Neural cell (in vitro differentiated cells): ENCODE measurements around the gene ST6GAL1.

ENCODE experiments used
- EP300 ChIP-seq: fragments of 450-650 bp; conservative IDR thresholded peaks from 2 replicates; pipeline ENCODE4 v1.6.1; 2014; ENCODE audit warnings: antibody characterized with exemption, mild to moderate bottlenecking, moderate library complexity; ENCODE audit not compliant: poor library complexity, severe bottlenecking
- EZH2 ChIP-seq: fragments of 200-600, 300-800 bp; shearing (Covaris generic), sonication (generic); IDR thresholded peaks from 2 replicates; pipeline ENCODE4 v1.6.1; 2014; ENCODE audit warnings: antibody characterized with exemption, low read length, borderline replicate concordance, mild to moderate bottlenecking; ENCODE audit not compliant: insufficient read depth, poor library complexity, severe bottlenecking
- POLR2AphosphoS5 ChIP-seq: IDR thresholded peaks from 2 replicates; pipeline ENCODE4 v1.6.1; 2012
- SMC3 ChIP-seq: fragments of 450-650 bp; conservative IDR thresholded peaks from 2 replicates; pipeline ENCODE4 v1.6.1; 2014; ENCODE audit warnings: antibody characterized with exemption, mild to moderate bottlenecking, moderate library complexity; ENCODE audit not compliant: poor library complexity
- TF ChIP-seq, protein P1 (sequence below): fragments of 450-650 bp; IDR thresholded peaks from 2 replicates; pipeline ENCODE4 v1.5.1; 2014; ENCODE audit warnings: antibody characterized with exemption, mild to moderate bottlenecking, moderate library complexity; ENCODE audit not compliant: poor library complexity, severe bottlenecking
- TF ChIP-seq, protein P2 (sequence below): IDR thresholded peaks from 2 replicates; pipeline ENCODE4 v1.6.1; 2012; ENCODE audit warnings: borderline replicate concordance

DNA sequence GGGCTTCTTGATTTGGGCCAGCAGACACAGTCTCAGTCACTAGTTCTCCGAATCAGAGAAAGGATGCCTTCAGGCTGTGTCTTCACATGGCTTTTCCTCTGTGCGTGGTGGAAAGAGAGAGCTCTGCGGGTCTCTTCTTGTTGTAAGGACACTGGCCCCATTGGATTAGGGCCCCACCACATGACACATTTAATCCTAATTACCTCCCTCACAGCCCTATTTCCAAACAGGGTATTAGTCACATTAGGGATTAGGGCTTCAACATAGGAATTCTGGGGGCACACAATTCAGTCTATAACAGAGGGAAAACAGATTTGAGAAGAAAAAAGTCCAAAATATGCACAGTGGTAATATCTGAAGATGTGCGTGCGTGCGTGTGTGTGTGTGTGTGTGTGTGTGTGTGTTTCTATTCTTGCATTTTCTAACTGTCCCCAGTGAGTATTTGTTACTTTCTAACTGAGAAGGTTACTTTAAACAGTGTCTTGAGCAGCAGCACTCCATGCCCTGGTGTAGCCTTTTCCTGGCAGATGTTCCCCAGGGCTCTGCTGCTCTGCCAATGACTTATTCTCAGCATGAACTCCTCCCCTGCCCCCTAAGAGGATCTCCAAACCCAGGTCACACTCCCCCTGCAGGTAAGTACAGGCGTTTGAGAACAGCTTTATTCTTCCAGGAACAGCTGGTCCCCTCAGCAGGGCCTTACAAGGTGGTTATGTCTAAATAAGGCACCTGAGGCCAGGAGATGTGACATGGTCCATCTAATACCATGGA is 136.1 kb downstream of the ST6GAL1 start:
- TF ChIP-seq, protein P1, sequence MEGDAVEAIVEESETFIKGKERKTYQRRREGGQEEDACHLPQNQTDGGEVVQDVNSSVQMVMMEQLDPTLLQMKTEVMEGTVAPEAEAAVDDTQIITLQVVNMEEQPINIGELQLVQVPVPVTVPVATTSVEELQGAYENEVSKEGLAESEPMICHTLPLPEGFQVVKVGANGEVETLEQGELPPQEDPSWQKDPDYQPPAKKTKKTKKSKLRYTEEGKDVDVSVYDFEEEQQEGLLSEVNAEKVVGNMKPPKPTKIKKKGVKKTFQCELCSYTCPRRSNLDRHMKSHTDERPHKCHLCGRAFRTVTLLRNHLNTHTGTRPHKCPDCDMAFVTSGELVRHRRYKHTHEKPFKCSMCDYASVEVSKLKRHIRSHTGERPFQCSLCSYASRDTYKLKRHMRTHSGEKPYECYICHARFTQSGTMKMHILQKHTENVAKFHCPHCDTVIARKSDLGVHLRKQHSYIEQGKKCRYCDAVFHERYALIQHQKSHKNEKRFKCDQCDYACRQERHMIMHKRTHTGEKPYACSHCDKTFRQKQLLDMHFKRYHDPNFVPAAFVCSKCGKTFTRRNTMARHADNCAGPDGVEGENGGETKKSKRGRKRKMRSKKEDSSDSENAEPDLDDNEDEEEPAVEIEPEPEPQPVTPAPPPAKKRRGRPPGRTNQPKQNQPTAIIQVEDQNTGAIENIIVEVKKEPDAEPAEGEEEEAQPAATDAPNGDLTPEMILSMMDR = no peak
- TF ChIP-seq EP300 = no peak
- TF ChIP-seq POLR2AphosphoS5 = no peak
- TF ChIP-seq EZH2 = no peak
- TF ChIP-seq, protein P2, sequence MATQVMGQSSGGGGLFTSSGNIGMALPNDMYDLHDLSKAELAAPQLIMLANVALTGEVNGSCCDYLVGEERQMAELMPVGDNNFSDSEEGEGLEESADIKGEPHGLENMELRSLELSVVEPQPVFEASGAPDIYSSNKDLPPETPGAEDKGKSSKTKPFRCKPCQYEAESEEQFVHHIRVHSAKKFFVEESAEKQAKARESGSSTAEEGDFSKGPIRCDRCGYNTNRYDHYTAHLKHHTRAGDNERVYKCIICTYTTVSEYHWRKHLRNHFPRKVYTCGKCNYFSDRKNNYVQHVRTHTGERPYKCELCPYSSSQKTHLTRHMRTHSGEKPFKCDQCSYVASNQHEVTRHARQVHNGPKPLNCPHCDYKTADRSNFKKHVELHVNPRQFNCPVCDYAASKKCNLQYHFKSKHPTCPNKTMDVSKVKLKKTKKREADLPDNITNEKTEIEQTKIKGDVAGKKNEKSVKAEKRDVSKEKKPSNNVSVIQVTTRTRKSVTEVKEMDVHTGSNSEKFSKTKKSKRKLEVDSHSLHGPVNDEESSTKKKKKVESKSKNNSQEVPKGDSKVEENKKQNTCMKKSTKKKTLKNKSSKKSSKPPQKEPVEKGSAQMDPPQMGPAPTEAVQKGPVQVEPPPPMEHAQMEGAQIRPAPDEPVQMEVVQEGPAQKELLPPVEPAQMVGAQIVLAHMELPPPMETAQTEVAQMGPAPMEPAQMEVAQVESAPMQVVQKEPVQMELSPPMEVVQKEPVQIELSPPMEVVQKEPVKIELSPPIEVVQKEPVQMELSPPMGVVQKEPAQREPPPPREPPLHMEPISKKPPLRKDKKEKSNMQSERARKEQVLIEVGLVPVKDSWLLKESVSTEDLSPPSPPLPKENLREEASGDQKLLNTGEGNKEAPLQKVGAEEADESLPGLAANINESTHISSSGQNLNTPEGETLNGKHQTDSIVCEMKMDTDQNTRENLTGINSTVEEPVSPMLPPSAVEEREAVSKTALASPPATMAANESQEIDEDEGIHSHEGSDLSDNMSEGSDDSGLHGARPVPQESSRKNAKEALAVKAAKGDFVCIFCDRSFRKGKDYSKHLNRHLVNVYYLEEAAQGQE = no peak
- TF ChIP-seq SMC3 = no peak
